GM12878 (cell line): ENCODE measurements around the gene SRI. TPM values are rescaled to one million over a fixed set of nuclear protein-coding genes. Genes with fewer than 3 reads are reported as not detected.

Experiments
- ATAC-seq: fragments of 200-7000 bp; cut with Tn5 transposase; 3 replicates; pipeline ENCODE4 v1.9.1; 2020; ENCODE audit warnings: mild to moderate bottlenecking, moderate library complexity
- BruUV-seq: library from RNA; stranded (reverse); fragments of 400-500 nt; replicated peaks from 2 replicates; lab custom pipeline; 2021; lab: Mats Ljungman, UMichigan
- CTCF ChIA-PET: fragments of 300-600 bp; sonication (Branson Sonifier 250); formaldehyde crosslinking; extraction: SDS; loops from one replicate; lab custom pipeline; 2021; ENCODE audit warnings: inconsistent platforms; lab: Yijun Ruan, JAX
- POLR2A ChIA-PET: fragments of 350-600 bp; formaldehyde crosslinking; extraction: SDS; loops from one replicate; lab custom pipeline; 2021; ENCODE audit warnings: inconsistent platforms; lab: Charles Lee
- RAD21 ChIA-PET: fragments of 300-600 bp; sonication (Branson Sonifier 250); formaldehyde crosslinking; loops from one replicate; lab custom pipeline; 2023; ENCODE audit warnings: antibody characterized with exemption; ENCODE audit not compliant: unreplicated experiment; lab: Charles Lee
- SMC1A ChIA-PET: fragments of 300-600 bp; sonication (Branson Sonifier 250); formaldehyde crosslinking; loops from one replicate; lab custom pipeline; 2023; ENCODE audit not compliant: unreplicated experiment, uncharacterized antibody; lab: Charles Lee
- DNase-seq: peaks from one replicate; pipeline ENCODE4 v3.0.0-alpha.2; 2011; ENCODE audit warnings: low read depth, low spot score
- FAIRE-seq: peaks from 3 replicates; lab custom pipeline; 2011; peaks lifted over from hg19 to GRCh38; lab: Jason Lieb, UNC
- H2AFZ ChIP-seq: 2 replicates; pipeline ENCODE4 v1.6.0; 2011; ENCODE audit warnings: low read depth, low read length, control low read depth; ENCODE audit not compliant: control insufficient read depth
- H3K27ac ChIP-seq: 2 replicates; pipeline ENCODE4 v1.5.1; 2011; ENCODE audit warnings: control low read depth; ENCODE audit not compliant: control insufficient read depth, insufficient read depth
- H3K27me3 ChIP-seq, 2 experiments: replicated peaks in 1 of 2; 2 replicates each; pipeline versions ENCODE4 v1.6.0 to v1.6.1; 2011; ENCODE audit warnings: low read length in 1 of 2; ENCODE audit not compliant: control insufficient read depth in 2 of 2, insufficient read depth in 2 of 2
- H3K36me3 ChIP-seq, 2 experiments: 2 replicates each; pipeline ENCODE4 v1.5.1; 2011; ENCODE audit warnings: low read length in 1 of 2; ENCODE audit not compliant: control insufficient read depth in 2 of 2, insufficient read depth in 2 of 2
- H3K4me1 ChIP-seq: 2 replicates; pipeline ENCODE4 v1.6.1; 2011; ENCODE audit warnings: mild to moderate bottlenecking, low read length, moderate library complexity, mixed read lengths; ENCODE audit not compliant: control insufficient read depth, insufficient read depth
- H3K4me2 ChIP-seq: 2 replicates; pipeline ENCODE4 v1.6.0; 2011; ENCODE audit warnings: control low read depth; ENCODE audit not compliant: control insufficient read depth, insufficient read depth
- H3K4me3 ChIP-seq: fragments of 200-600 bp; sonication (generic); 2 replicates; pipeline ENCODE4 v1.5.1; 2016
- H3K79me2 ChIP-seq: 2 replicates; pipeline ENCODE4 v1.6.0; 2011; ENCODE audit warnings: low read length; ENCODE audit not compliant: control insufficient read depth, insufficient read depth
- H3K9ac ChIP-seq: 2 replicates; pipeline ENCODE4 v1.8.0; 2011; ENCODE audit warnings: low read length, control low read depth, mixed read lengths; ENCODE audit not compliant: control insufficient read depth, insufficient read depth
- H3K9me3 ChIP-seq: replicated peaks from 3 replicates; pipeline ENCODE4 v1.5.1; 2011; ENCODE audit warnings: mild to moderate bottlenecking, low read length; ENCODE audit not compliant: control insufficient read depth, insufficient read depth
- H4K20me1 ChIP-seq: 2 replicates; pipeline ENCODE4 v1.6.0; 2011; ENCODE audit not compliant: control insufficient read depth, insufficient read depth
- CBX5 ChIP-seq: sonication (generic); IDR thresholded peaks from 2 replicates; pipeline ENCODE4 v1.6.1; 2016; ENCODE audit warnings: low read depth, moderate library complexity, mild to moderate bottlenecking, inconsistent platforms
- CEBPB ChIP-seq, 2 experiments: fragments of 150-350 bp in 1 of 2; IDR thresholded peaks; 2 replicates each; pipeline ENCODE4 v1.6.1; 2012 to 2014; ENCODE audit warnings: low read depth in 2 of 2, low read length in 2 of 2, borderline replicate concordance in 1 of 2, inconsistent platforms in 1 of 2
- DPF2 ChIP-seq: fragments of 450-650 bp; IDR thresholded peaks from 2 replicates; pipeline ENCODE4 v1.6.1; 2017; ENCODE audit warnings: mild to moderate bottlenecking
- IKZF1 ChIP-seq: fragments of 450-650 bp; conservative IDR thresholded peaks from 2 replicates; pipeline ENCODE4 v1.6.1; 2017; ENCODE audit warnings: antibody characterized with exemption, mild to moderate bottlenecking
- JUND ChIP-seq: IDR thresholded peaks from 2 replicates; pipeline ENCODE4 v1.6.1; 2012; ENCODE audit warnings: low read depth, mild to moderate bottlenecking, low read length, improper control_type of control experiment, moderate library complexity
- KDM1A ChIP-seq: fragments of 200-600 bp; sonication (generic); IDR thresholded peaks from 2 replicates; pipeline ENCODE4 v1.6.1; 2016; ENCODE audit warnings: borderline replicate concordance
- NR2C1 ChIP-seq: fragments of 450-650 bp; IDR thresholded peaks from 2 replicates; pipeline ENCODE4 v1.6.1; 2017; ENCODE audit warnings: antibody characterized with exemption, mild to moderate bottlenecking, moderate library complexity
- NRF1 ChIP-seq: conservative IDR thresholded peaks from 2 replicates; pipeline ENCODE4 v1.6.1; 2011; ENCODE audit warnings: mild to moderate bottlenecking, low read depth, low read length, improper control_type of control experiment
- POLR2A ChIP-seq: IDR thresholded peaks from 2 replicates; pipeline ENCODE4 v1.6.1; 2011; ENCODE audit warnings: low read depth, mild to moderate bottlenecking, low read length
- RCOR1 ChIP-seq: conservative IDR thresholded peaks from 2 replicates; pipeline ENCODE4 v1.6.1; 2012; ENCODE audit warnings: low read depth, low read length, improper control_type of control experiment
- TCF7 ChIP-seq: IDR thresholded peaks from 2 replicates; pipeline ENCODE4 v1.6.1; 2014; ENCODE audit warnings: antibody characterized with exemption, borderline replicate concordance
- ZBED1 ChIP-seq: IDR thresholded peaks from 2 replicates; pipeline ENCODE4 v1.6.1; 2016; ENCODE audit warnings: borderline replicate concordance
- ZNF622 ChIP-seq: fragments of 450-650 bp; IDR thresholded peaks from 2 replicates; pipeline ENCODE4 v1.6.1; 2017; ENCODE audit warnings: mild to moderate bottlenecking, inconsistent platforms
- WGBS: methylation state at CpG from one replicate; pipeline ENCODE4 v1.1.6; 2016; ENCODE audit warnings: low lambda C conversion rate; ENCODE audit not compliant: insufficient replicate concordance, insufficient coverage; ENCODE audit errors: missing lambda C conversion rate; 5-methylcytosine and 5-hydroxymethylcytosine counted together
- in situ Hi-C: fragments of 300-500 bp; cut with MboI; formaldehyde crosslinking; loops from 9 replicates; pipeline ENCODE4 v1.14.3; 2018; ENCODE audit warnings: mixed read lengths
- intact Hi-C: fragments of 100-400 bp; cut with micrococcal nuclease; formaldehyde crosslinking; loops from one replicate; pipeline ENCODE4 v1.14.2; 2022; ENCODE audit not compliant: unreplicated experiment
- polyA plus RNA-seq, 11 experiments: library from polyadenylated mRNA; depleted of rRNA in 4 of 11; unstranded in 6 of 11; stranded (reverse) in 5 of 11; fragments of >200 nt; fragmentation: Nextera tagmentation in 4 of 11; fragmentation: Illumina TruSeq in 1 of 11; extraction: Ambion mirVana in 4 of 11; extraction: Trizol in 1 of 11; gene quantifications; 1 replicate in 1 of 11; 2 replicates in 10 of 11; pipeline versions ENCODE4 v1.2.1 to v1.2.3, GENCODE V29; 2011 to 2016; ENCODE audit warnings: inconsistent platforms in 2 of 11, missing spikeins in 2 of 11, low read depth in 1 of 11
- total RNA-seq, 4 experiments: library from RNA; depleted of rRNA in 3 of 4; stranded (reverse); fragments of >200 nt in 3 of 4; fragmentation: Illumina TruSeq in 1 of 4; extraction: Trizol in 1 of 4; gene quantifications; 2 replicates each; pipeline versions ENCODE4 v1.2.1 to v1.2.3, GENCODE V29; 2013 to 2021
- TF ChIP-seq, protein P1 (sequence below): fragments of 450-650 bp; IDR thresholded peaks from 2 replicates; pipeline ENCODE4 v1.6.1; 2017; ENCODE audit warnings: mild to moderate bottlenecking, moderate library complexity
- TF ChIP-seq, protein P2 (sequence below): fragments of 450-650 bp; IDR thresholded peaks from 2 replicates; pipeline ENCODE4 v1.6.1; 2017; ENCODE audit warnings: mild to moderate bottlenecking, low read depth, inconsistent platforms; ENCODE audit not compliant: poor library complexity, severe bottlenecking

Gene SRI
- total and polyA plus RNA-seq, 10 of the 15 experiments (the other 5 are each of a cell fraction or from before 2014, with no cell fraction given): 94.7 to 588 (median 242) TPM

DNA sequence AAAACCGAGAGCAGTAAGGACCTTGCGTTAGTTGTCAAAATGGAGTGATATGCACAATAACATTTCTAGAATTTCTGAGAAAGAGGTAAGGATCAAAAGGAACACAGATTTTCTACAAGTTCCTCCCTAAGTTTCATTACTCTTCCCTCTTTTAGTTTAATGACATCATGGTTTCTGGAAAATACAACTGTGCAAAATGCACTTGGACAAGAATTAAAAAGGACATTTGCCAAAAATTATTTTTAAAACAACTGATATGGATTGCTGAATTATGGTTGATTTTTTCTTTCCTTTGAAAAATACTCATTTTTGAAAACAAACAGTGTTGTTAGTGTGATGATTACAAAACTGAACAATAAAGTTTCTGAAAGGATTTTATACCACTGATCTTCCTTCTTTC, 52.1 kb downstream of the SRI start:
- no peak overlapping the region for H3K4me2 ChIP-seq
- DNase-seq (no peak), ATAC-seq (no peak), FAIRE-seq (no peak)
- ChIA-PET CTCF (interaction anchor here (1.0 to 1.1 kb wide), 2 partner anchors 354 to 370 kb away, joined by 3 to 5 read pairs; no protein-coding TSS in a partner anchor), RAD21 (no interaction called here), POLR2A (interaction anchor here (0.6 kb wide), 1 partner anchor 174 kb away, joined by 3 read pairs; no protein-coding TSS in a partner anchor), SMC1A (interaction anchor here (1.5 to 2.0 kb wide), 4 partner anchors 10 to 58 kb away, joined by 4 to 5 read pairs (median 4); no protein-coding TSS in a partner anchor)
- H2AFZ ChIP-seq: no peak overlapping the region
- no peak overlapping the region for H3K9ac ChIP-seq
- 0 out of 4 replicates have a peak, but pooled peaks cover 0 to 5% of the 10 kb centered on the region in 2 experiments for H3K36me3 ChIP-seq
- TF ChIP-seq POLR2A: no peak
- no peak for TF ChIP-seq RCOR1
- TF ChIP-seq, protein P1, sequence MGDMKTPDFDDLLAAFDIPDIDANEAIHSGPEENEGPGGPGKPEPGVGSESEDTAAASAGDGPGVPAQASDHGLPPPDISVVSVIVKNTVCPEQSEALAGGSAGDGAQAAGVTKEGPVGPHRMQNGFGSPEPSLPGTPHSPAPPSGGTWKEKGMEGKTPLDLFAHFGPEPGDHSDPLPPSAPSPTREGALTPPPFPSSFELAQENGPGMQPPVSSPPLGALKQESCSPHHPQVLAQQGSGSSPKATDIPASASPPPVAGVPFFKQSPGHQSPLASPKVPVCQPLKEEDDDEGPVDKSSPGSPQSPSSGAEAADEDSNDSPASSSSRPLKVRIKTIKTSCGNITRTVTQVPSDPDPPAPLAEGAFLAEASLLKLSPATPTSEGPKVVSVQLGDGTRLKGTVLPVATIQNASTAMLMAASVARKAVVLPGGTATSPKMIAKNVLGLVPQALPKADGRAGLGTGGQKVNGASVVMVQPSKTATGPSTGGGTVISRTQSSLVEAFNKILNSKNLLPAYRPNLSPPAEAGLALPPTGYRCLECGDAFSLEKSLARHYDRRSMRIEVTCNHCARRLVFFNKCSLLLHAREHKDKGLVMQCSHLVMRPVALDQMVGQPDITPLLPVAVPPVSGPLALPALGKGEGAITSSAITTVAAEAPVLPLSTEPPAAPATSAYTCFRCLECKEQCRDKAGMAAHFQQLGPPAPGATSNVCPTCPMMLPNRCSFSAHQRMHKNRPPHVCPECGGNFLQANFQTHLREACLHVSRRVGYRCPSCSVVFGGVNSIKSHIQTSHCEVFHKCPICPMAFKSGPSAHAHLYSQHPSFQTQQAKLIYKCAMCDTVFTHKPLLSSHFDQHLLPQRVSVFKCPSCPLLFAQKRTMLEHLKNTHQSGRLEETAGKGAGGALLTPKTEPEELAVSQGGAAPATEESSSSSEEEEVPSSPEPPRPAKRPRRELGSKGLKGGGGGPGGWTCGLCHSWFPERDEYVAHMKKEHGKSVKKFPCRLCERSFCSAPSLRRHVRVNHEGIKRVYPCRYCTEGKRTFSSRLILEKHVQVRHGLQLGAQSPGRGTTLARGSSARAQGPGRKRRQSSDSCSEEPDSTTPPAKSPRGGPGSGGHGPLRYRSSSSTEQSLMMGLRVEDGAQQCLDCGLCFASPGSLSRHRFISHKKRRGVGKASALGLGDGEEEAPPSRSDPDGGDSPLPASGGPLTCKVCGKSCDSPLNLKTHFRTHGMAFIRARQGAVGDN: no peak
- no peak for TF ChIP-seq ZNF622
- TF ChIP-seq IKZF1: no peak
- no peak for TF ChIP-seq NR2C1
- TF ChIP-seq, protein P2, sequence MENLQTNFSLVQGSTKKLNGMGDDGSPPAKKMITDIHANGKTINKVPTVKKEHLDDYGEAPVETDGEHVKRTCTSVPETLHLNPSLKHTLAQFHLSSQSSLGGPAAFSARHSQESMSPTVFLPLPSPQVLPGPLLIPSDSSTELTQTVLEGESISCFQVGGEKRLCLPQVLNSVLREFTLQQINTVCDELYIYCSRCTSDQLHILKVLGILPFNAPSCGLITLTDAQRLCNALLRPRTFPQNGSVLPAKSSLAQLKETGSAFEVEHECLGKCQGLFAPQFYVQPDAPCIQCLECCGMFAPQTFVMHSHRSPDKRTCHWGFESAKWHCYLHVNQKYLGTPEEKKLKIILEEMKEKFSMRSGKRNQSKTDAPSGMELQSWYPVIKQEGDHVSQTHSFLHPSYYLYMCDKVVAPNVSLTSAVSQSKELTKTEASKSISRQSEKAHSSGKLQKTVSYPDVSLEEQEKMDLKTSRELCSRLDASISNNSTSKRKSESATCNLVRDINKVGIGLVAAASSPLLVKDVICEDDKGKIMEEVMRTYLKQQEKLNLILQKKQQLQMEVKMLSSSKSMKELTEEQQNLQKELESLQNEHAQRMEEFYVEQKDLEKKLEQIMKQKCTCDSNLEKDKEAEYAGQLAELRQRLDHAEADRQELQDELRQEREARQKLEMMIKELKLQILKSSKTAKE: no peak
- TF ChIP-seq TCF7: no peak
- TF ChIP-seq CEBPB (IDR thresholded peaks at IDR 0.05; ENCODE audit: borderline replicate concordance in 1 of 2, low read depth in 2 of 2, low read length in 2 of 2): no peak
- no peak for TF ChIP-seq NRF1
- TF ChIP-seq ZBED1: no peak
- TF ChIP-seq CBX5: no peak
- TF ChIP-seq KDM1A: no peak
- no peak for TF ChIP-seq DPF2
- TF ChIP-seq JUND: no peak
- 98% methylated on average over 2 of the region's 2 CpGs for WGBS
- no peaks in the 10 kb centered on the region for H3K79me2 ChIP-seq
- no peak overlapping the region for H3K4me3 ChIP-seq
- in situ Hi-C loops (no loop called here), intact Hi-C loops (loop anchor here (2.0 to 5.0 kb wide), 2 partner anchors 50 to 369 kb away; no protein-coding TSS in a partner anchor)
- H3K27me3 ChIP-seq: no peaks in the 10 kb centered on the region
- BruUV-seq: no TSS peak
- no peak overlapping the region for H3K27ac ChIP-seq
- H3K9me3 ChIP-seq: no peaks in the 10 kb centered on the region
- H4K20me1 ChIP-seq: no peaks in the 10 kb centered on the region
- no peaks in the 10 kb centered on the region for H3K4me1 ChIP-seq
